HepG2 (cell line): ENCODE data around the gene PRRC1. TPM values are rescaled to one million over a fixed set of nuclear protein-coding genes. Genes with fewer than 3 reads are reported as not detected.
A peak's percentile ranks its signal among the peaks of the same experiment; 100 is the strongest.

Experiments
- AGO2 ChIP-seq: fragments of 200-400 bp; formaldehyde crosslinking; optimal IDR thresholded peaks from 2 replicates; pipeline ENCODE3; 2017; ENCODE audit warnings: mild to moderate bottlenecking, low read depth, low read length, moderate library complexity
- ARID2 ChIP-seq: sonication (generic); formaldehyde crosslinking; IDR thresholded peaks from 2 replicates; pipeline ENCODE4 v1.8.1; 2022; ENCODE audit warnings: mild to moderate bottlenecking, missing genetic modification reagents, borderline replicate concordance
- ATF5 ChIP-seq: sonication (generic); formaldehyde crosslinking; IDR thresholded peaks from 2 replicates; pipeline ENCODE4 v1.4.0; 2020; ENCODE audit warnings: mild to moderate bottlenecking, low read depth, missing genetic modification reagents
- BRF2 ChIP-seq: sonication (generic); formaldehyde crosslinking; IDR thresholded peaks from 2 replicates; pipeline ENCODE4 v1.8.1; 2022; ENCODE audit warnings: mild to moderate bottlenecking, missing genetic modification reagents
- CENPX ChIP-seq: sonication (generic); formaldehyde crosslinking; IDR thresholded peaks from 2 replicates; pipeline ENCODE4 v1.9.0; 2021; ENCODE audit warnings: mild to moderate bottlenecking, missing genetic modification reagents, moderate library complexity
- DRAP1 ChIP-seq: IDR thresholded peaks from 2 replicates; pipeline ENCODE4 v1.6.1; 2016; ENCODE audit warnings: missing genetic modification reagents, missing compliant biosample characterization
- GABPB1 ChIP-seq: IDR thresholded peaks from 2 replicates; pipeline ENCODE4 v1.6.1; 2016; ENCODE audit warnings: mild to moderate bottlenecking, missing genetic modification reagents, moderate library complexity, missing compliant biosample characterization
- HINFP ChIP-seq: sonication (generic); formaldehyde crosslinking; IDR thresholded peaks from 2 replicates; pipeline ENCODE4 v1.4.0; 2020; ENCODE audit warnings: low read depth, mild to moderate bottlenecking, missing genetic modification reagents
- KLF15 ChIP-seq: sonication (generic); formaldehyde crosslinking; IDR thresholded peaks from 2 replicates; pipeline ENCODE4 v1.8.1; 2023; ENCODE audit warnings: borderline replicate concordance, mild to moderate bottlenecking, inconsistent platforms, missing genetic modification reagents, mixed read lengths
- PCBP1 ChIP-seq: fragments of 200-400 bp; formaldehyde crosslinking; IDR thresholded peaks from 2 replicates; pipeline ENCODE4 v1.6.1; 2017; ENCODE audit warnings: mild to moderate bottlenecking, low read depth, low read length, borderline replicate concordance
- PHF21A ChIP-seq: sonication (generic); formaldehyde crosslinking; IDR thresholded peaks from 2 replicates; pipeline ENCODE4 v1.5.0; 2020; ENCODE audit warnings: mild to moderate bottlenecking, missing genetic modification reagents
- UBTF ChIP-seq: sonication (generic); formaldehyde crosslinking; IDR thresholded peaks from 2 replicates; pipeline ENCODE4 v1.4.0; 2020; ENCODE audit warnings: mild to moderate bottlenecking, missing genetic modification reagents
- XRCC5 ChIP-seq: fragments of 200-400 bp; formaldehyde crosslinking; optimal IDR thresholded peaks from 2 replicates; pipeline ENCODE3; 2017; ENCODE audit warnings: mild to moderate bottlenecking, low read length
- ZFP91 ChIP-seq: sonication (generic); formaldehyde crosslinking; IDR thresholded peaks from 2 replicates; pipeline ENCODE4 v1.9.0; 2022; ENCODE audit warnings: missing genetic modification reagents, mild to moderate bottlenecking, borderline replicate concordance
- ZNF160 ChIP-seq: sonication (generic); formaldehyde crosslinking; IDR thresholded peaks from 2 replicates; pipeline ENCODE4 v1.8.0; 2022; ENCODE audit warnings: mild to moderate bottlenecking, inconsistent platforms, missing genetic modification reagents
- ZNF205 ChIP-seq: IDR thresholded peaks from 2 replicates; pipeline ENCODE4 v1.6.1; 2018; ENCODE audit warnings: missing biosample characterization, missing genetic modification reagents
- ZNF546 ChIP-seq: sonication (generic); formaldehyde crosslinking; conservative IDR thresholded peaks from 2 replicates; pipeline ENCODE4 v1.8.1; 2023; ENCODE audit warnings: mild to moderate bottlenecking, missing genetic modification reagents
- ZNF724P ChIP-seq: sonication (generic); formaldehyde crosslinking; IDR thresholded peaks from 2 replicates; pipeline ENCODE4 v1.8.0; 2022; ENCODE audit warnings: missing genetic modification reagents, borderline replicate concordance
- polyA plus RNA-seq, 8 experiments: library from polyadenylated mRNA; depleted of rRNA in 3 of 8; stranded (reverse) in 7 of 8; unstranded in 1 of 8; fragments of >200 nt; fragmentation: Illumina TruSeq in 4 of 8; extraction: Trizol in 4 of 8; gene quantifications; 2 replicates each; pipeline versions ENCODE4 v1.2.1 to v1.2.3, GENCODE V29; 2011 to 2016; ENCODE audit warnings: low read depth in 4 of 8, missing spikeins in 1 of 8, mixed read lengths in 1 of 8; ENCODE audit not compliant: insufficient read depth in 1 of 8
- total RNA-seq, 5 experiments: library from RNA; depleted of rRNA; stranded (reverse); fragments of >200 nt; fragmentation: Illumina TruSeq; extraction: Trizol; gene quantifications; 2 replicates each; pipeline ENCODE4 v1.2.3, GENCODE V29; 2016; ENCODE audit warnings: low read depth in 1 of 5

The PRRC1 gene
- total and polyA plus RNA-seq, 2 of the 13 experiments (the other 11 are each of a cell fraction or from before 2014, with no cell fraction given), result 48.5 to 51.9 TPM

GRCh38 chr5:127517480-127518318 is at the start of gene PRRC1 (continued):
- TF ChIP-seq ZFP91 (peak; percentile 77; the same call in 1 of the 2 replicates), BRF2 (CRISPR knock-in tag) (peak; percentile 81; the same call in 1 of the 2 replicates), ARID2 (CRISPR knock-in tag) (no peak), ZNF205 (CRISPR knock-in tag) (peak; percentile 52; the same call in 1 of the 2 replicates), AGO2 (peak; percentile 84), XRCC5 (peak; percentile 2), GABPB1 (CRISPR knock-in tag) (peak; percentile 73; the same call in 1 of the 2 replicates), ZNF546 (peak; percentile 81; the same call in 1 of the 2 replicates), CENPX (CRISPR knock-in tag) (no peak), HINFP (CRISPR knock-in tag) (0 out of 2 replicates have a peak, but pooled peaks have one; percentile 37), KLF15 (CRISPR knock-in tag) (0 out of 2 replicates have a peak, but pooled peaks have one; percentile 31), ZNF160 (CRISPR knock-in tag) (0 out of 2 replicates have a peak, but pooled peaks have one; percentile 23), ATF5 (CRISPR knock-in tag) (0 out of 2 replicates have a peak, but pooled peaks have one; percentile 27), UBTF (CRISPR knock-in tag) (peak; percentile 96), PCBP1 (0 out of 2 replicates have a peak, but pooled peaks have one; percentile 24), PHF21A (CRISPR knock-in tag) (peak; percentile 37; the same call in 1 of the 2 replicates), ZNF724P (CRISPR knock-in tag) (peak; percentile 18), DRAP1 (CRISPR knock-in tag) (no peak)
